Measurements from ENCODE around the gene CD300H.
"Not testable (repeated sequence)": the region's sequence is repeated elsewhere in the genome, so short reads cannot be mapped to it uniquely, and the experiment has no call there.

The CD300H gene

DNA sequence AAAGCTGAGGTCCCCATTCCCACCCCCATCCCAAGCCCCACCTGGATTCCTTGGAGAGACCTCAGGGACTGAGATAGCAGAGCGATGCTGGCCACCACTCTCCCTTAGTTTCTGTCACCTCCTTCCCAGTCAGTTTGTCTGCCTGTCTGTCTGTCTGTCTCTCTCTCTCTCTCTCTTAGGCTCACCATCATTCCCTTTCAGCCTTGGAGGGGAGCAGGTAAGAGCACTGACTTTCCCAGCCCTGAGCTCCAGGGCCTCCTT is 41.9 kb downstream of the CD300H start:
- no peak for DNase-seq

DNA sequence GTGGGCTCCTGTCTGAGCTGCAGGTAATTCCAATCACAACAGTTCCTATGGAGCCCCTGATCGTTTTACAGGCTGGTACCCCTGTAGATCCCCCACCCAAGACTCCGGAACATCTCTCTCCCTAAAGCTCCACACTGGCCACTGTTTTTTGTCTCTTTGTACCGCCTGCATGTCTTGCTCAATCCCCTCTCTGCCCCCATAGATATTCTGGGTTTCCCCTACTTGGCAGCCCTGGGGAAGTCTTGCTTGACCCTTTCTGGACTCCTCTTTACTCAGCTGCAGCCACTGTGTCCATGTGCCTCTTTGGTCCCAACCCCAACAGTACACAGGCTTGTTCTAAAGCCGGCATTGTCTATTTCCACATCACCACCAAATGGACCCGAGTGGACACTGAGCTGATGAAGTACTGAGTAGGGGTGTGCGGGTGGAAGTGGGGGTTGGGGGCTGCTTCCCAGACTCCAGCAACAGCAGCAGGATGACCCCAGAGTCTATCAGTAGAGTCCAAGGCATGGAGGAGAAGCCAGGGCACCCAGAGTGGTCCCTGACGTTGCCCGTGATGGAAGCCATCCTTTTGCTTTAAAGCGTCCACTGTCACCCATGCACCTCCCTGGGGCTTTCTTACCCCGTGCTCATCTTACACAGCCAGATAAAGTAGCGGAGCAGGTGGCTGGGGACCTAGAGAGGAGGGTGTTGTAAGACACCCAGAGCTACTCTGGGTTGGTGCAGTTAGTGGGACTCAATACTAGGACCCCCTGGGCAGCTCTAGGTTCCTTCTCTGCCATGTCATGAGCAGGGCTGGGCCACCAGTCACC is 42.5 kb downstream of the CD300H start:
- DNase-seq, result no peak

DNA sequence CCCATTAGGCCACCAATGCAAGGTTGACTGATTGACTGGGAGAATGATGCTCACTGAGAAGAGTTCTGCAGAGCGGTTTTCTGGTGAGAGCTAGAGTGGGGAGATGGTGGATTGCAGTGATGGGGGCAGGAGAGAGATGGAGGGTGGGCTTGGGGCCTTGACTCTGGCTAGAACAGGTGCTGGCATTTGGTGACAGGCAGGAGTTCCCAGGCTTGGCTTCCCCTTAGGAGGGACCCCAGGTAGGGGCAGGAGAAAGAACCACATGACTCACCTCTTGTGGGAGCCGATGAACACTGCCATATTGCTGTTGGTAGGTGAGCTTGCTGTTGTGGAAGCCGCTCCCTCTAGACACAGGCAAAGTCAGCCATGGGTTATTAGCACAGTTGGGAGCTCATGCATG is 44.0 kb downstream of the CD300H start:
- no peak for DNase-seq

DNA sequence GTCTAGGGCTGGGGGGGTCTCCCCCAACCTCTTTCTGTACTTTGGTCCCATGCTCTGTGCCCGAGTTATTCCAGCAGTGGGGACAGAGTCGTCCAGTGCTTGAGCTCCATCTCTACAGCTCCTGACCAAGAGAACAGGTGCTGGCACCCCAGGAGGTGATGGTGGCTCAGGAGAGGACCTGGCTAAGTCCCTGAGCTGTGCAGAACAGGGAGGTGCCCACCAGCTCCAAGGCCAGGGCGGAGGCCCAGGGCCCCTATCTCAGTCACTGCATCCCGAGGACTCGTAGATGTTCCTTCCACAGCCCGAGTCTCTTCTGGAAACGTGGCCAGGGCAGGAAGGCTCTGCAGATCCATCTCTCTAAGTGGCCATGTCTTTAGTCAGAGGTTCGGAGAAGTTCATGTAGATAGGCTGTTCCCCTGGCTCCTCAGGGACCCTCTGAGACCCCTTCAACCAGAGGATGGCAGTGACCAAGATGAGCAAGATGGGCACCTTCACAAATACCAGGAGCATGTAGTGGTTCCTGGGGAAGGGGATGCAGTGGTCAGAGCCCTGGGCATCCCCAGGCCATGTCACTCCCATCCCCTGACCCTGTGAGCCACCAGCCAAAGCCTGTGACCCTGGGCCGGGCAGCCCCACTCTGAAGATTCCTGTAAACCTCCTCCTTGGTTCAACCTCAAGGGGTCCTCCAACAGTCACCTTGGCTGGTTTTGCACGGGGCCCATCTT is 44.8 kb downstream of the CD300H start:
- no peak for DNase-seq

DNA sequence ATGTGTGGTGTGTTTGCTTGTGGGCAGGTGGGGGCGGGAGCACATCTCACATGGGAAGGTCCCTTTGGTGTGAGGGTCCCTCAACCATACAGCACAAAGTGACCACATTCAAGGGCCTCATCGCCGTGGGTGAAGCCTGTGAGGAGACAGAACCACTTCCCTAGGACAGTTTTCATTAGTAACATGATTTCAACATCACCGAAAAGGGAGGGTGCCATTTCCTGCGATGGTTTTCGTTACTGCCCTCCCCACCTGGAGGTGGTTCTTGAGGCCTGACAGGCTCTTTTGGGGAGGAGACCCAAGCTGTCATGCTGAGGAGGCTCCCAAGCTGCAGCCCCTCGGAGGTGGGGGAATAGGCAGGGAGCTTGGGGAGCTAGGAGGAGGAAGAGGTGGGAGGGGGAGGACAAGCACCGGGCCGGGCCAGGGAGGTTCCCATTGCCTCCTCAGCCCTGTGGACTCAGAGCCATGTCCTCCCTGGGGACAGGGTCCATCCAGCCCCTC is 45.6 kb downstream of the CD300H start:
- DNase-seq, result no peak

DNA sequence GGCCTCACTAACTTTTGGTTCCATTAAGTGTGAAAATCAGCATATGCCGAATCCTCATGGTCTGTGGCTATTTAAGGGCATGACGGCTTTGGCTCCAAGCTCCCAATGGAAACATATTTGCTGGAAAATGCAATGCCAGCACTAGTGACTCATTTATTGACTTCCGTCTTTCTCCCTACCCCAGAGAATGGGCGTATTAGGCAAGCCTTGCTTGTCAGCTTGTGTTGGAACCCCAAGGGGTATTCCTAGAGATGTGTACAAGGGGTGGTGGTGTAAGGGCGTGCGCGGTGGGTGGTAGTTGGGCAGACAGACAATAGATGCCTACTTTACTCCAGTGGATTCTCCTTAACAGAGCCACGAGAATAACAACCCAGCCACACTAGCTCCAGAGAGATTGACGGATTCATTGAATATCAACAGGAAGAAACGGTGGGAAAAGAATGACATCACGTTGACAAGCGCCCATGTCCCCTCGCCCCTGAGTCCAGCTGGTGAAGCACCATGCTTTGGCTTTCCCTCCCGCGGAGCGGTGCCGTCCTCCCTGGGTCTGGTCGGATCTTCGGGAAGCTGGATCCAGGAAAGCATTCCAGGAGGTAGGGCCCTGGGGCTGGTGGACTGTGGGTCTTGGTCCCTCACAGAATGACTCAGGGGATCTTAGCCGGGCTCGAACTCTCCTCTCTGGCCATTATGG is 46.4 kb downstream of the CD300H start:
- no peak for DNase-seq

DNA sequence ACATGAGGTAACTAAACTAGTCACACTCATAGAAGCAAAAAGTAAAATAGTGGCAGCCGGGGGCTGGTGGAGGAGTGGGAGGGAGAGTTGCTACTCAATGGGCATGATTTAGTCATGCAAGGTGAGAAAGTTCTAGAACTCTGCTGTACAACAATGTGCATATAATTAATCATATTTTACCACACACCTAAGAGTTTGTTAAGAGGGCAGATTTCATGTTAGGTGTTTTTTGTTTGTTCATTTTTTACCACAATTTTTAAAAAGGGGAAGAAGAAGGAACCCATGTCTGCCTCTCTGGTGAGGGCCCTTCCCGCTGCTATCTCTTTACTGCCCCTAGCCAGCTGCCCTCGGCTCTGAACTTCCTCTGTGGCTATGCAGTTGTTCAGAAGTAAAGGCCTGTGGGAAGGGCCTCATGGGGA is 47.3 kb downstream of the CD300H start:
- DNase-seq, result no peak

DNA sequence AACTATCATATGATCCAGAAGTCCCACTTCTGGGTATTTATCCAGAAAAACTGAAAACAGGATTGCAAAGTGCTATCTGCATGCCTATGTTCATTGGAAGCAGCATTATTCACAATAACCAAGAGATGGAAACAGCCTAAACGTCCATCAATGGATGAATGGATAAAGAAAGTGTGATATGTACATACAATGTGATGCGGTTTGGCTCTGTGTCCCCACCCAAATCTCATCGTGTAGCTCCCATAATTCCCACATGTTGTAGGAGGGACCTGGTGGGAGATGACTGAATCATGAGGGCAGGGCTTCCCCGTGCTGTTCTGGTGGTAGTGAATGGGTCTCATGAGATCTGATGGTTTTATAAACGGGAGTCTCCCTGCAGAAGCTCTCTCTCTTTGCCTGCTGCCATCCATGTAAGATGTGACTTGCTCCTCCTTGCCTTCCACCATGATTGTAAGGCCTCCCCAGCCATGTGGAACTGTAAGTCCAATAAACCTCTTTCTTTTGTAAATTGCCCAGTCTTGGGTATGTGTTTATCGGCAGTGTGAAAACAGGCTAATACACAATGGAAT is 48.8 kb downstream of the CD300H start:
- DNase-seq, result not testable (repeated sequence)

DNA sequence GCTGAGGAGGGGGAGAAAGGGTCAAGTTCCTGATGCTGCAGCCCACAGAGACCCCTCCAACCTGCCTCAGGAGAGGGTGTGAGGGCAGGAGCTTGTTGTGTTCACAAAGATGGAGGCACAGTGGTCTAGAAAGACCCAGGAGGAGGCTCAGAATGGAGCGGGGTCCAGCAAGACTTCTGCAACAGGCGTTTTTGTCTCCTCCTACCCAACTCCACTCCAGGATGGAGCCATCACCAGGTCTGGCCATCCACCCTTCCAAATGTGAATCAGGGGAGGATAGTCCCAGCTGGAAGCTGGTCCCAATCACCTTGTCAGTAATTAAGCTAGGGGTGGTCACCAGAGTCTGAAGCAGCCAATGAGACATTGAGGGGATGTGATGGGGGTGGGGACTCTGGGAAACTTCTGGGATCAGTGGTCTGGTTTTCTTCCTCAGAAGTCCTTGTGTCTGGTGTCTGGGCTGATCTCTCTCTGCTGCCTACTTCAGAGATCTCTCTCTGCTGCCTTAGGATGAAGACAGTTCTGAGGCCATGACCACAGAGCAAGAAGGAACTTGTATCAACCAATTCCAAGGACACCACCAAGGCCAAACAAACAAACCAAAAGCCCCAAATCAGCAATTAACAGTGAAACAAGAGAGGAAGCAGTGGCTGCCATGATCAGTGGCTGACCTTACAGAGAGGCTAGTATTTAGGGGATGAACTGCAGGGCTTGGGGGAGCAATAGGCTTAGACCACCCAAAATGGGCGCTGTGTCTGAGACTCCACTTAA is 50.6 kb downstream of the CD300H start:
- DNase-seq, result no peak

DNA sequence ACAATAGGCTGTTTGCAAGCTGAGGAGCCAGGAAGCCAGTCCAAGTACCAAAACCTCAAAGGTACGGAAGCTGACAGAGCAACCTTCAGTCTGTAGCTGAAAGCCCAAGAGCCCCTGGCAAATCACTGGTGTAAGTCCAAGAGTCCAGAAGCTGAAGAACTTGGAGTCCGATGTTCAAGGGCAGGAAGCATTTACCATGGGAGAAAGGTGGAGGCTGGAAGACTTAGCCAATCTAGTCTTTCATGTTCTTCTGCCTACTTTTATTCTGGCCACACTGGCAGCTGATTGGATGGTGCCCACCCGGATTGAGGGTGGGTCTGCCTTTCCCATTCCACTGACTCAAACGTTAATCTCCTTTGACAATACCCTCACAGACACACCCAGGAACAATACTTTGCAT is 51.4 kb downstream of the CD300H start:
- DNase-seq, result no peak

DNA sequence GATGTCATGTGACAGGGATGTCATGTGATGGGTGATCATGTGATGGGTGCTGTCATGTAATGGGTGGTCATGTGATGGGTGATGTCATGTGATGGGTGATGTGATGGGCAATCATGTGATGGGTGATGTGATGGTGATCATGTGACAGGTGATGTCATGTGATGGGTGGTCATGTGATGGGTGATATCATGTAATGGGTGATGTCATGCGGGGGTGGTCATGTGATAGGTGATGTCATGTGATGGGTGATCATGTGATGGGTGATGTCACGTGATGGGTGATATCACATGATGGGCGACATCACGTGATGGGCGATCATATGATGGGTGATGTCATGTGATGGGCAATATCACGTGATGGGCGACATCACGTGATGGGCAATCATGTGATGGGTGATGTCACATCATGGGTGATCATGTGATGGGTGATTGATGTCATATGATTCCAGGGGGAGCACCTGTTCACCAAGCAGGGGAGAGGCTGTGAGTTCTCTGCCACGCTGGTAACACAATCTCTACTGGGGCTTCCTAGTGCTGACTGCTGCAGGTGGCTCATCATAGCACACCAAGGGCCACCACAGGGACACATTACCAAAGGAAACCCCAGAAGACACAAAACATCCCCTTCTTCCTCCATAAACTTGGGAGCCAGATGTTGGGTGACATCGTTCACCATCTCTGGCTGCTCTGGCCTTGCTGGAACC is 52.5 kb downstream of the CD300H start:
- no peak for DNase-seq

DNA sequence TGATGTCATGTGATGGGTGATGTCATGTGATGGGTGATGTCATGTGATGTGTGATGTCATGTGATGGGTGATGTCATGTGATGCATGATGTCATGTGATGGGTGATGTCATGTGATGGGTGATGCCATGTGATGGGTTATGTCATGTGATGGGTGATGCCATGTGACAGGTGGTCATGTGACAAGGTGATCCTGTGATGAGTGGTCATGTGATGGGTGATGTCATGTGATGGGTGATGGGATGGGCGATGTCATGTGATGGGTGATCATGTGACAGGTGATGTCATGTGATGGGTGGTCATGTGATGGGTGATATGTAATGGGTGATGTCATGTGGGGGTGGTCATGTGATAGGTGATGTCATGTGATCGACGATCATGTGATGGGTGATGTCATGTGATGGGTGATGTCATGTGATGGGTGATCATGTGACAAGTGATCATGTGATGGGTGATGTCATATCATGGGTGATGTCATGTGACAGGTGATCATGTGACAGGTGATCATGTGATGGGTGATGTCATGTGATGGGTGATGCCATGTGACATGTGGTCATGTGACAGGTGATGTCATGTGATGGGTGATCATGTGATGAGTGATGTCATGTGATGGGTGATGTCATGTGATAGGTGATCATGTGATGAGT is 53.2 kb downstream of the CD300H start:
- DNase-seq, result no peak

DNA sequence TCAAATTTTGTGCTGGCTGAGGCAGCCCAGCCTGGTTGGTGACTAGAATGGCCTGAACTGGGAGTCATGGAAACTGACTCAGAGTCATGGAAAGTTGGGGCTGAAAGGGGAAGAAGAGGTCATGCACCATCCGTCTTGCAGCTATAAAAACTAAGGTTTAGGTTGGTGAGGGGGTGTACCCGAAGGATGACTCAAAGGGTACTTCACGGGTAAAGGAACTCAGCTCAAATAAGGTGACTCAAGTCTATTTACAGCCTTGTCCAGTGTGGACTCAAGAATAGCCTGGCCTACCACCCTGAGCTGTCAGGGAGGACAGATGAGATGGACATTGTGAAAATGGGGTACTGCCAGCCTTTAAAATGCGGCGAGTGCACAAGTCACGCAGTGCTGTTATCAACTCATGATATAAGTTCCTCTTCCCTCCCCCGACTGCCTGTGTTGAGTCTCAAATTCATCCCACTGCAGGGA is 54.7 kb downstream of the CD300H start:
- DNase-seq, result no peak

DNA sequence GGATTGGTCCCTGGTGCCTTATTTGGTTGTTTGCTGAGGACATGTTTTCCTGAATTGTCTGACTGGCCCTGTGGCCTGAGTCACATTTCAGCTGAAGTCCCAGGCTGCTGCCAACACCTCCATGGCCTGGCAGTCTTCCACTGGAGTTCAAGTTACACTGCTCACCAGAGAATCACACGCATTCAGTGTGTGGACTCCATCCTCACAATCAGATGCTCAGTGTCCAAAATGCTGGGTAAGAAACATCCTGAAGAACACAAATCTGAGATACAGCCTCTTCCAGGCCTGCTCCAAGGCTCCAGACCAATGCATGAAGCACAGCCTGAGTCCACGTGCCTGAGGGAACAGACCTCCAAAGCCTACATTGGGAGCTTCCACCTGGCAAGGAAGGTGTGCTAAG is 55.3 kb downstream of the CD300H start:
- DNase-seq, result no peak
